SU-DHL-6 (cell line): ENCODE measurements around the gene MOB4.

Experiments
- CTCF ChIP-seq: fragments of 200-600 bp; sonication (generic); IDR thresholded peaks from one replicate; pipeline ENCODE4 v1.5.1; 2017; ENCODE audit warnings: antibody characterized with exemption, mild to moderate bottlenecking, low read length, moderate library complexity; ENCODE audit not compliant: insufficient read depth, poor library complexity, severe bottlenecking
- EZH2phosphoT487 ChIP-seq: fragments of 200-600 bp; sonication (generic), shearing (Covaris generic); conservative IDR thresholded peaks from 2 replicates; pipeline ENCODE4 v1.6.1; 2018; ENCODE audit warnings: mild to moderate bottlenecking, antibody characterized with exemption, low read length, moderate library complexity, mixed read lengths

GRCh38 chr2:197500503-197501131 lies 15.2 kb upstream of the MOB4 start:
- TF ChIP-seq CTCF: no peak
- TF ChIP-seq EZH2phosphoT487: no peak
